Measurements from ENCODE around the gene UPK2.

- TF ChIP-seq CTCF (IDR thresholded peaks at IDR 0.05; ENCODE audit: insufficient read depth, low read length) (no peak), POLR2AphosphoS5 (IDR thresholded peaks at IDR 0.05; ENCODE audit: low read depth) (no peak), SPI1 (IDR thresholded peaks at IDR 0.05; ENCODE audit: borderline replicate concordance, low read depth) (no peak), REST (IDR thresholded peaks at IDR 0.05; ENCODE audit: insufficient replicate concordance, low read depth) (no peak)
Measured at GRCh38 chr11:118998822-118999221, 42.7 kb downstream of the UPK2 start.

Measured in HL-60 (cell line).